Measurements from ENCODE around the gene WDR37.

DNA sequence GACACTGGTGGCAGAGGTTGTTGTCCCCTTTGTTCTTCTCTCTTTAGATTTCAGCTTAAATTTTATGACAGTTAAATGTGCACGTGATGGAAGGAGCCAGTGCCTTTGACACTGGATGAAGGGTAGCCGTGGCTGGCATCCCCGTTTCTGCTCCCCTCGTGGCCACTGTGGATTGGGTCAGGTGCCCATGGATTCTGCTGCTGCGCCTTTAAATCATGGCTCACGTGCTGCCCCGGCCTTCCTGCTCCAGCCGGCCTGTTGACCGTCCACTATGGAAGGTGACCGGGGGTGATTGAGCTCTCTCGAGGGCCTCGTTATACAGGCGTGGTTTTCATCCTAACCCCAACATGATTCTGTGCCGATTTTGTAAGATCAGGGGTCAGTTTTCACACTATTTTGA is 34.5 kb downstream of the WDR37 start:
- no peak for TF ChIP-seq POLR2A (IDR thresholded peaks at IDR 0.05; ENCODE audit: low read length)
- no peak for TF ChIP-seq GATA1 (IDR thresholded peaks at IDR 0.05; ENCODE audit: low read depth, low read length)

All from erythroblast (primary cell).